Stimulated activated CD8-positive, alpha-beta memory T cell treated with anti-CD3 and anti-CD28 coated beads, Interleukin-4, amount 100 ng/mL, for 48 hours (primary cell): ENCODE results near the gene ACTL7B.
"Not testable (repeated sequence)": the region's sequence is repeated elsewhere in the genome, so short reads cannot be mapped to it uniquely, and the experiment has no call there.

Experiments used
- DNase-seq: peaks from one replicate; pipeline ENCODE4 v3.0.0-alpha.2; 2020

ACTL7B gene

GRCh38 chr9:108867829-108868228 is 12.0 kb upstream of the ACTL7B start:
- DNase-seq: no peak

- no peak for DNase-seq
Measured at GRCh38 chr9:108867116-108867515, 11.3 kb upstream of the ACTL7B start.

GRCh38 chr9:108866001-108866420 is 10.2 kb upstream of the ACTL7B start:
- no peak for DNase-seq

GRCh38 chr9:108865037-108865436 is 9.3 kb upstream of the ACTL7B start:
- no peak for DNase-seq

- DNase-seq: no peak
Measured at GRCh38 chr9:108864446-108864845, 8.7 kb upstream of the ACTL7B start.

GRCh38 chr9:108863891-108864290 is 8.1 kb upstream of the ACTL7B start:
- no peak for DNase-seq

GRCh38 chr9:108861997-108862396 is 6.2 kb upstream of the ACTL7B start, which contains the start of gene ACTL7A:
ACTL7A (plus strand) TSS chr9:108862266; CDS start chr9:108862323, 57 bp downstream.
- DNase-seq: no peak

GRCh38 chr9:108861464-108861863 is 5.7 kb upstream of the ACTL7B start:
- no peak for DNase-seq

GRCh38 chr9:108860764-108861163 is 5.0 kb upstream of the ACTL7B start:
- DNase-seq: no peak

- DNase-seq: no peak
Measured at GRCh38 chr9:108860354-108860753, 4.6 kb upstream of the ACTL7B start.

GRCh38 chr9:108859459-108860114 is 3.8 kb upstream of the ACTL7B start:
- DNase-seq: no peak

GRCh38 chr9:108857572-108857971 is 1.8 kb upstream of the ACTL7B start:
- DNase-seq: no peak

- DNase-seq: no peak
Measured at GRCh38 chr9:108855529-108855886, 278 bp downstream of the ACTL7B start.

- DNase-seq: no peak
Measured at GRCh38 chr9:108854641-108855528, 901 bp downstream of the ACTL7B start.

- DNase-seq: no peak
Measured at GRCh38 chr9:108854094-108854493, 1.7 kb downstream of the ACTL7B start.

- DNase-seq: no peak
Measured at GRCh38 chr9:108852079-108852478, 3.7 kb downstream of the ACTL7B start.

GRCh38 chr9:108851138-108851537 is 4.6 kb downstream of the ACTL7B start:
- no peak for DNase-seq

- DNase-seq: no peak
Measured at GRCh38 chr9:108850293-108850897, 5.4 kb downstream of the ACTL7B start.

GRCh38 chr9:108848296-108848695 is 7.5 kb downstream of the ACTL7B start:
- DNase-seq: not testable (repeated sequence)

GRCh38 chr9:108845947-108846346 is 9.8 kb downstream of the ACTL7B start:
- DNase-seq: no peak

- DNase-seq: no peak
Measured at GRCh38 chr9:108845507-108845906, 10.3 kb downstream of the ACTL7B start.

GRCh38 chr9:108844856-108845255 is 10.9 kb downstream of the ACTL7B start:
- DNase-seq: no peak

GRCh38 chr9:108844391-108844790 is 11.4 kb downstream of the ACTL7B start:
- no peak for DNase-seq
